Omental fat pad (tissue), 4 donors: ENCODE measurements around the gene IGSF21. TPM values are rescaled to one million over a fixed set of nuclear protein-coding genes. Genes with fewer than 3 reads are reported as not detected.

ENCODE experiments used
- ATAC-seq: fragments of 150-250 bp; one replicate; pipeline ENCODE4 v1.9.1; 2016; ENCODE audit warnings: mild to moderate bottlenecking, moderate library complexity; ENCODE audit not compliant: low FRiP score
- DNase-seq: peaks from one replicate; pipeline ENCODE4 v3.0.0-alpha.2; 2019; ENCODE audit warnings: low spot score
- CTCF ChIP-seq, 3 donors: fragments of 450-650 bp; IDR thresholded peaks; one replicate each; pipeline ENCODE4 v1.5.1; 2016 to 2017; ENCODE audit warnings: antibody characterized with exemption in 3 of 3, mild to moderate bottlenecking in 3 of 3, moderate library complexity in 2 of 3
- total RNA-seq, 4 donors: library from RNA; depleted of rRNA; stranded (reverse); fragments of >200 nt; gene quantifications; one replicate each; pipeline ENCODE4 v1.1.0, GENCODE V29; 2016

IGSF21 gene
- total RNA-seq, 4 donors from 2014 or later, result 0.56 to 7.8 (median 7.4) TPM; not detected in 1

- no peak for TF ChIP-seq CTCF (IDR thresholded peaks at IDR 0.05)
- no peak for ATAC-seq
- DNase-seq, result no peak
Observed at GRCh38 chr1:18066576-18066975, 41.0 kb upstream of the IGSF21 start.

DNA sequence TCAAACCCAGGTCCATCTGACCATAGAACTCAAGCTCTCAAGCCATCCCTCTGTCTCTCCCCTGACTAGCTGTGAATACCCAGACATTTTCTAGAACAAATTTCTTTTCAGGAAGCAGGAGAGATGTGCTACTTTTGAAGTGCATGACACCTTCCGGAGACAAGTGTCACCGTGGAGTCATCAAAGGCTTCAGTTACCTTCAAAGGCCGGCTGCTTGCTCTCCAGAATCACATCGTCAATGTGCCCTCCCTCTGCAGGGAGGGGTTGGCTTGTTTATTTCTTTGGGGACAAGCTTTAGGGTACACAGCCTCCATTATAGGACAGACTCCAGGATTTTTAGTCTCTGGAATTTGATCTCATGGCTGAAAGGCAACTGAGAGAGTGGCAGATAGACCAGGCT lies 37.7 kb upstream of the IGSF21 start:
- no peak for TF ChIP-seq CTCF (IDR thresholded peaks at IDR 0.05)
- no peak for ATAC-seq

GRCh38 chr1:18072066-18072465 lies 35.5 kb upstream of the IGSF21 start:
- DNase-seq, result no peak
- no peak for ATAC-seq
- no peak for TF ChIP-seq CTCF (IDR thresholded peaks at IDR 0.05)

More for the DNA sequence above, 37.7 kb upstream of the IGSF21 start:
- no peak for DNase-seq

DNA sequence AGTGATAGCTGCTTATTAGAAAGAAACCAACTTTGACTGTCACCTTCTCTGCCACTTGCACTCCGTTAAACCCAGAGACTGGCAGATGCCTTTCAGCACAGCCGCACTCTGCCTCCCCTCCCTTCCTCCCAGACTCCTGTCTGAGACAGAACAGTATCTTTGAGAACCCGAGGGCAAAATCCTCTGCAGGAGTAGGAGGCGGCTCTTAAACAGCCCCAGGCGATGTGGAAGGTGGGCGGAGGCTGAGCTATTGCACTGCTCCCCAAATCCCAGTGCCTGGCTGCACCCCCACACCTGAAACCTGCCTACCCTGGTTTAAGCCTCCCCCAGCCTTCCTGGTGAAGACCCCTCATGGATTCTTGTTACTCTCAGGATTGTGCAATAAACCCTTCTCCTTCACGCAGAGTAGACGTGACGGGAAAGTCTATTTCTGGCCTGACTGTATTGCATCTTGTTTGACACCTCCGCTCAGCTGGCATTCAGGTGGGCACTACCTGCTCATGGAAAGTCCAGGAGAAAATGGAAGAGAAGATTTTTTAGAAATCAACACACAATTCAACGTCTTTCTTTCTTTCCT lies 34.4 kb upstream of the IGSF21 start:
- no peak for TF ChIP-seq CTCF (IDR thresholded peaks at IDR 0.05)
- no peak for DNase-seq
- no peak for ATAC-seq

DNA sequence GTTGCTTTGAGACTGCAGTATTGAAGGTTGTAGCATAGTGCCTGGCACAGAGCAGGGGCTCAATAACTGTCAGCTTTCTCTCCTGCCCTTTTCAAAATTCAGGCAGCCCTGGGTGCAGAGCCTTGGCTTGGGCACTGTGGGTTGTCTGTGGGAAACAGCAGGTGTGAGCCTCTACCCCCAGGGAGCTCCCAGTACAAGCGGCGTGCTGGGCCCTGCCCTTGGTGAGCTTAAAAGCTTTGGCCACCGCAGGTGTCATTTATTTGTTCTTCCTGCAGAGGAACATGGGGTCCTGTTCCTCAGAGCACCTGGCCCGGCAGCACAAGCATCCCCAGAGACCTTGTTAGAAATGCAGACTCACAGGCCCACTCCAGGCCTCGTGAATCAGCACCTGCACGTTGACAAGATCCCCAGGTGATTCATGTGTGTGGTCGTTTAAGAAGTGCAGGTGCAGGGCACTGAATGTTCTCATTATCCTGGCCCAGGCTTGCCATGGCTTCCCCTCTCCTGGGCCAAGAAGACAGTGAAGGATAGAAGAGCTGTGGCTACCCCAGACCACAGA lies 29.9 kb upstream of the IGSF21 start:
- DNase-seq (no peak), ATAC-seq (peak; percentile 29)
- TF ChIP-seq CTCF (IDR thresholded peaks at IDR 0.05), result no peak

- TF ChIP-seq CTCF (IDR thresholded peaks at IDR 0.05), result no peak
- no peak for ATAC-seq
- no peak for DNase-seq
Observed at GRCh38 chr1:18079941-18080735, 27.5 kb upstream of the IGSF21 start.
